Measurements from ENCODE around the gene SLC9B2.

SLC9B2 gene

DNA sequence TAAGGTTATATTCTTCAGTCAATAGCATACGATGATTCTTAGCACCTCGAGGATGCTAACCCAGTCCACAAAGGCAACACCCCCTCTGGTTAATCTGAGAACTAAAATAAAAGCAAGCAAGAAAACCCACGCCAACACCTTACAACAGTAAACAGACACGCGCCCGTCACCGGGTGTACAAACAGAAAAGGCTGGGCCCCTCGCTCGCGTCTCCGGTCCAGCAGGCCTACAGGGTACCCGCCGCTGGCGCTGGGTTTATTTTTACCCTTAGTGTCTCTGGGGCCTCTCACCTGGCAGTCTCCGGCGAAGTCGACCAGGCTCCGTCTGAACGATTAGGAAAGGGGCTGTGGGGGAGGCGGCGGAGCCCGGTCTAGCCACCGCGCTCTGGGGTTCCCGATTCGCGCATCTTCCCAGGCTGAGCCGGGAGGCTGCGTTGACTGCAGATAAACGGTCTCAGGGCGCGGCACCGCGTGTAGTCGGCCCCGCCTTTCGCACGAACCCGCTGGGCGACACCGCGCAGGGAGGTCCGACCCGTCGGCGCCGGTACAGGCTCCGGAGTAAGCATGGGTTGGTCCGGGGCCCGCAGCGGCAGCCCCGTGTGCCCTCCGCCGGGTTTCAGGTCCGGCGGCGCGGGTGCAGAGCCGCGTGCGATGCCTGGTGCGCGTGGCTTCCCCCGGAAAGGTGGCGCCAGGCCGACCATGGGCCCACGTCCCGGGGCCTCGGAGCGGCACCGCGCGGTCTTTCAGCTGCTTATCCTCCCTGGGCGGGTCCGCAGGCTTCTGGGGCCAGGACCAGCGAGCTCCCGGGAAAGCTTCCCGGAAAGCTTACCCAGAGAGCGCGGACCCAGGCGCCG, 441 bp downstream of the SLC9B2 start:
- peak in 51 of 56 donors; percentile 5 to 77 (median 56) for DNase-seq

DNA sequence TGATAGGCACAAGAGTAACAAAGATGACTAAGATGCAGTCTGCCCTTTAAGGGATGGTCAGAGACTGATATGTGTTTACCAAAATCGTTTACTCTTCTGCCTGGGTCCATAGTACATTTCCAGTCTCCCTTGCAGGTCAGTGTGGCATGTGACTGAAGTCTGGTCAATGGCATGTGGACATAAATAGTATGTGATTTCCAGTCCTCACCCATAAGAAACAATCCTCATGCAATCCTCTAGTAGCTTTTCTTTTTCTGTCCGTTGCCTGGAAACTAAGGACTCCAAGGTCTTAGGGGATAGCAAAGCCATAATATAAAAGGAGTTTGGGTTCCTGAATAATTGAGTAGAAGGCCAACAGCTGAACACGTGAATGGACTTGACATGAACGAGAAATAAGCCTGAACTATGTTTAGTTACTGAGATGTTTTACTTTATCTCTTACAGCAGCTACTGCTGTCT, 1.1 kb downstream of the SLC9B2 start:
- no peak for DNase-seq

DNA sequence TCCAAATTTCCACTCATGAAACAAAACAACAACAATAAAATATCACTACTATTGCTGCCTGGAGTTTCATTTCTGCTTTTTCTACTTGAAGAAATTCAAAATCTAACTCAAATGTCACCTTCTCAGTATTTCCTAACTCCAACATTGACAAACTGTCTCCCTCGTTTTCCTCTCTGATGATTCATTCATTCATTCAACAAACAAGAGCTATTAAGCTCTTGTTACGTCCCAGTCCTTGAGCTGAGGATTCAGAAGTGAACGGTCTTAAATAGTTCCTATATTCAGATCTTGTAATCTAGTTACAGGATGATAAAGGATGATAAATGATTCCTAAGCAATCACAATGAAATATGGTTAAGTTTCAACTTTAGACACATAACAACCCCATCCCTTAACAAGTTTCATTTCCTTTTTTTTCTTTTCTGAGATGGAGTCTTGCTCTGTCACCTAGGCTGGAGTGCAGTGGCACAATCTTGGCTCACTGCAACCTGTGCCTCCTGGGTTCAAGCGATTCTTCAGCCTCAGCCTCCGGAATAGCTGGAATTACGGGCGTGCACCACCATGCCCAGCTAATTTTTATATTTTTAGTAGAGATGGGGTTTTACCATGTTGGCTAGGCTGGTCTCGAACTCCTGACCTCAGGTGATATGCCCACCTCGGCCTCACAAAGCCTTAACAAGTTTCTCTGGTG, 1.7 kb downstream of the SLC9B2 start:
- DNase-seq, result no peak

DNA sequence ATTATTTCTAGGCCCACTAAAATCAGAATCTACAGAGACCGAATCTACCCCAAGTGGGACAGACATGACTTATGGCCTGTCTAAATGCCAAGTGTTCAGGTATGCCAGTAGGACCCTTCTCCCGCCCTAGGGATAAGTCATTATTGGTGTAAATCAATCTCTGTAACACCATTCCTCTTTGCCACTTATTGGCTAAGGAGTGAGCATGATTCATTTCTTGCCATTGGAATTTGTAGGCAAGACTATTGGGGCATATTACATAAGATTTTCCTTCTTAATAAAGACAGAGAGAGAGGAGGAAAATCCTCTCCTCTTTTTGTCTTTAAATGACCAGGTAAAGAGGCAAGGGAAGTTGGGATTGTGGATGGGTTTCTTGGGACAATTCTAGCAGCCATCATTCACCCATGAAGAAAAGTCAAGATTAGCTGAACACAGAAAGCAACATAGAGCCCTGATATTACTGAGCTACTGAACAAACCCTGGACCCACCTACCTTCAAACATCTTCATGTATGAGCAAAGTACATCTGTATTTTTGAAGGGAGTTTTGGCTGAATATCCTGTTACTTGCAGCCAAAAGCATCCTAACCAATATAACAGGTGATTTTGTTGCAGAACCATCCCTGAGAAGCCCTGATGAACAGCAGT, 2.6 kb downstream of the SLC9B2 start:
- no peak for DNase-seq

DNA sequence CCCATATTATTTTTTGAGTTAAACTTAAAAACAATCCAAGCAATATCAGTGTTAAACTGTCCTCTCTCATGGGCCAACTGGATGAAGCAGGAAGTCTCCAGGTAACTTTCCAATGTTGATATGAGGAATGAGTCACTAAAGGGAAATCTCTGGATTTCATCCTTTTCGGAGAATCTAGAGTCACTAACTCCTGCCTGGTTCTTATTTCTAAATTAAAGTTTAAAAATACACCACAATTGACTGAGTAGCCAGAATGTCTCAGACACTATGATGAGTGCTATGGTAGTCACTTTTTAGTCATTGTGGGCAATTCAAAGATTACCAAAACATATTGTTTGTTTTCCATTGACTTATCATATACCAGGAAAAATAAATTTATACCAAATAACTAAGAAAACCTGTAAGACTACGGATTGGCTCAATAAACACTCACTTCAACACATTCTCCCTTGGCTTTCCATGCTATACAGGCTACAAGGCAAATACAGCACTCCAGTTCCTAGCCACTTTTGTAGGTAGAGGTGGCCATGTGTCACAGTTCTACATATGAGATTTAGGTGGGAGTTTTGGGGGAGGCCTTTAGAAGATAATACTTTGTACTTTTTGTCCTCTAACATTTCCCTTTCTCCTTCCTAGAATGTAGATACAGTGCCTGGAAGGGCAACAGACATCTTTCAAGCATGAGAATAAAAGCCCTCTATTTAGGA, 8.6 kb downstream of the SLC9B2 start:
- no peak for DNase-seq

DNA sequence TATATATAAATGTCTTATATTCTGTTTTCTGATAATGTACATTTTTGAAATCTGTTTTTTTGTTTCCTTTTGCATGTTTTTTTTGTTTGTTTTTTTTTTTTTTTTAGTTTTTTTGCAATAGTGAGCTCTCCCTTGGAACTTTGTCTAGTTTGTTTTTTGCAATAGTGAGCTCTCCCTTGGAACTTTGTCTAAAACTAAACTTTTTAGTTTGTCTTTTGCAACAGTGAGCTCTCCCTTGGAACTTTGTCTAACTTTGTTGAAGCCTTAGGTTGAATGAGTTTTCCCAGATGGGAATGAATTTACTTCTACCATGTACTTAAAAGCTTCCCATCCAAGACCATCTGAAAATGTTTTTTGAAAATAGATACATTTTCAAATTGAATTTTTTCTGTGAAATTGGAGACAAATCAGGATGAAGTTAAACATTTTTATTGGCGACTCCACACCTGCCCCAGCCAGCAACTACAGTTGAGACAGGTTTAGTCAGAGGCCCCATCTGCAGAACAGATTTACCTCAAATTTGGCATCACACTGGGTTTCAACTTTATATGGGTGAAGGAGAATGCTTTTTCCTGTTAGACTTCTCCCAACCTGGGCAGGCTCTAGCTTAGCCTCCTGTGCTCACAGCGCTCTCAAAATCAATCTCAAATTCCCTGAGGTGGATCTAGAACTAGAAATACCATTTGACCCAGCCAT, 16.0 kb downstream of the SLC9B2 start:
- DNase-seq, result no peak

DNA sequence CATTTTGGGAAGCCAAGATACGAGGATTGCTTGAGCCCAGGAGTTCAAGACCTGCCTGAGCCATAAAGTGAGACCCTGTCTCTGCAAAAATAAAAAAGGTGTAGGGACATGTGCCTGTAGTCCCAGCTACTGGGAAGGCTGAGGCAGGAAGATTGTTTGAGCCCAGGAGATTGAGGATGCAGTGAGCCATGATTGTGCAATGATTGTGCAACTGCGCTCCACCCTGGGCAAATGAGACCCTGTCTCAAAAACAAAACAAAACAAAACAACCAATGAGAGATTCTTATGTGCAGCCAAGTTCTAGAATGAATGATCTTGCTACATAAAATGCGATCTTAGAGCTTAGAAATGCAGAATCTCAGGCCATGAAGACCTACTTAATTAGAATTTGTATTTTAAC, 22.5 kb downstream of the SLC9B2 start:
- DNase-seq, result no peak

DNA sequence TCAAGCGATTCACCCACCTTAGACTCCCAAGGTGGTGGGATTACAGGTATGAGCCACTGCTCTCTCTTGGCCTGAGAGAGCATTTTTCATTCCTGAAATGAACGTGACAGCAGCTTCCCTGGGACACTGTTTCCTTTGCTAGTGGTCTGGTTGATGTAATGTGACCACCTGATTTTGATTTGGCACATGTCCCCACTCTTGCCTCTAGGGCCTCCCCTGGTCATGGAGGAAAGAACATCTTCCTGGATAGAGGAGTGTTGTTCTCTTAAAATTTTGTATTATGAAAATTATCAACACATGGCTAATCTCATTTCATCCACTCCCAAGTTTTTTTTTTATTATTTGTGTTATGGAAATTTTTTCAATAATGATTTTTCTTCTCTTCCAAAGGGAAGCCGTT, 23.8 kb downstream of the SLC9B2 start:
- DNase-seq, result no peak

DNA sequence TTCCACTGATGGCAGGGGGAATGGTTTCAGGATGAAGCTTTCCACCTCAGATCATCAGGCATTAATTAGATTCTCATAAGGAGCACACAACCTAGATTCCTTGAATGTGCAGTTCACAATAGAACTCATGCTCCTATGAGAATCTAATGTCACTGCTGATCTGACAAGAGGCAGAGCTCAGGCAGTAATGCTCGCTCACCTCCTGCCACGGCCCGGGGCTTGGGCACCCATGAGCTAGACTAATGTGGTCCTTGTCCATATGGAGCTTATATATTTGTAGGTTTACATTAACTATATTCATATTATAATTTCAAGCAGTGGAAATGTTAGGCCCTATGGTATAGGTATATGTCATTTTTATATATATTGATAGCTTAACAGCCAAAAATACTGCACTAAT, 24.4 kb downstream of the SLC9B2 start:
- DNase-seq, result no peak

DNA sequence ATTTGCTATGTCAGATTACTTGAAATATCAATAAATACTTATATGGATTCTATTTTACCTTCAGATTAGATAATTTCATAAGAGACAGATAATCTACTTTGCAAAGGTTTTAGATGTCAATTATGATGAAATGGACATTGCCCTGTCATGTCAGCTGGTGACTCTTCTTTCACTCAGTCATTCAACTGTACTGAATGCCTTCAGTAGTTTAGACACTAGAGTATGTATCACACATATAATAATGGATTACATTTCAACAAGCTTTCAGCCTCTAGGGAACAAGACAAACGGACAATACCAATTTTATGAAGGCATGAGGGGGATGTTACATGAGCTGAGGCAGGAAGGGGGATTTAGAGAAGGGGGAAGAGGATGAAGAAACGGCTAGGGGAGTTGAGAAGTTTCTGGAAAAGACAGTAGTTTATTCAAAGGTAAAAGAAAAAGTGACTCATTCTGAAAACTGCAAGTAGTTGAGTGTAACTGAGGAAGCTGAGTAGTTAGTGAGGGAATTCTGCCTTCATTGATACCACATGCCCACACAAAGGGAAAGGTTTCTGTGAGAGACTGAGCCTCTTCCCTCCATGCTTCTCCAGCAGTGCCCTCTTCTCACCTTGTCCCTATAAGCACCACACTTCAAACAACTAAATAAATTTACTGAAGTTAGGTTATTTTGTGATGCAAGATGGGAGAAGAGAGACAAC, 25.7 kb downstream of the SLC9B2 start:
- DNase-seq, result no peak

DNA sequence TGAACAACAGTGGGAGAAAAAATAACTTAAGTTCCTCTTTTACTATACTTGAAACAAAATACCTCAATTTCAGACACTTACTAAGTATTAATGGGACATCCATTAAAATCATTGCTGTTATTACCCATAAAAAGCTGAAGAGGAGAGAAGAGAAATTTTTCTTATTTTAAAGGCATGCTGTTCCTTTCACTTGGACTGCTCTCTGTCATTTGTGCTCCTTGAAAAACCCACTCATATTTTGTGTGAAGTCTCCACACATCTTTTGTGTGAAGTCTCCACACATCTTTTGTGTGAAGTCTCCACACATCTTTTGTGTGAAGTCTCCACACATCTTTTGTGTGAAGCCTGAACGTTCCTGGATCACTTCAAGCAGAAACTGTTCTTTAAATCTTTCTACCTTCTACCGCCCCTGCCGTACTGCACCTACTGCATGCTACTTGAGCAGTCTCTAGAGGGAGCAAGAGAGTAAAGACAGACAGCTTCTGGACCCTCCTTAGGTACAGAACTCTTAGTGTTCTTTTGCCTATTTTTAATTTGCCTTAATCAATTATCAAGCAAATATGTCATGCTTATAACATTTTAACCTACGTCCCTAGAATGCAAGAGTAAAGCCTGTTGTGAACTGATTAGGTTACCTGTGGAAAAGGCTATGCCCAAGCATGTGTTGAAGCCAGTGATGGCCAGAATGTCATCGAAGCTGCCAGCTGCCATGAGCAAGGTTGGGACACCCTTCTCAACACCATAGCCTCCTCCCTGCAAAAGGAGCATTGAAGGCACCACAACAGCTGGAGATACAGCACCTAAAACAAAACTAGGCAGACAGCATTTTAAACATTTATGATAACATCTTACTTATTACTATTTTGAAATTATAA, 29.9 kb downstream of the SLC9B2 start:
- peak in 6 of 56 donors; percentile 0 to 9 (median 2) for DNase-seq

DNA sequence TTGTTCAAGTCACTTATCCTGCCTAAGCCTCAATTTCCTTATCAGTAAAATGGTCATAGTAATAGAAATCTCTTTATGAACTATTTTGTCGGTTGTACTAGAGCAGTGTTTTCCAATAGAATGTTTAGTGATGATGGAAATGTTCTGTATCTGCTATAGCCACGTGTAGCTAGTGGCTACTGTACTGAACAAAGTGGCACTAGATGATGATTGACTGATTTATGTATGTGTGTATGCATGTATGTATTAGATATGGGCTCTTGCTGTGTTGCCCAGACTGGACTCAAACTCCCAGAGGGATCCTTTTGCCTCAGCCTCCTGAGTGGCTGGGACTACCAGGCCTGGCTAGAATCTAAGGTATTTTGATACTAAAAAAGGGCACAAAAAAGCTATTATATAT, 32.4 kb downstream of the SLC9B2 start:
- DNase-seq, result no peak

DNA sequence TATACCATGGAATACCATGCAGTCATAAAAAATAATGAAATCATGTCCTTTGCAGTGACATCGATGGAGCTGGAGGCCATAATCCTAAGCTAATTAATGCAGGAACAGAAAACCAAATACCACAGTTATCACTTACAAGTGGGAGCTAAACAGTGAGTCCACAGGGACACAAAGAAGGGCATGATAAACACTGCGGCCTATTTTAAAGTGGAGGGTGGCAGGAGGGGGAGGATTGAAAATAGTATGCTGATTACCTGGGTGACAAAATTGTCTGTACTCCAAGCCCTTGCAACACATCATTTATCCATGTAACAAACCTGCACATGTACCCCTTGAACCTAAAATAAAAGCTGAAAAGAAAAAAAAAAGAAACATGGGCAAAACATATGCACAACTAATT, 40.4 kb downstream of the SLC9B2 start:
- no peak for DNase-seq

DNA sequence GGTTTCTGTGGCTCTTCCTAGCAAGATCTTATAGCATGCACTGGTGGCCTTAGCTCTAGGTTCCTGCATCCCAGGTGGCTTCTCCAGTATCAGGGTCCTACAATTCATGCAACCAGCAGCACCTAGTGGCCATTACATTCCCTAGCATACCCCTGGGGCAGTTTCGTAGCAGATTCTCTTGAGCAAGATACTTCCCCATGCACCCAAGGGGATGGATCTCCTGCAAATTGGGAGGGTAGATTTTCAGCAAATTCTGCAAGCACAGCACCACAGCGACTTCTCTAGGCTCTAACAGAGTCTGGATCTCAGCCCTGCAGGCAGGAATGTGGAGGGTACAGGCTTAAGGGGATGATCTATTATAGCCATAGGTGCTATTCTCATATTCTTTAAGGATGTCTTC, 44.0 kb downstream of the SLC9B2 start:
- no peak for DNase-seq

DNA sequence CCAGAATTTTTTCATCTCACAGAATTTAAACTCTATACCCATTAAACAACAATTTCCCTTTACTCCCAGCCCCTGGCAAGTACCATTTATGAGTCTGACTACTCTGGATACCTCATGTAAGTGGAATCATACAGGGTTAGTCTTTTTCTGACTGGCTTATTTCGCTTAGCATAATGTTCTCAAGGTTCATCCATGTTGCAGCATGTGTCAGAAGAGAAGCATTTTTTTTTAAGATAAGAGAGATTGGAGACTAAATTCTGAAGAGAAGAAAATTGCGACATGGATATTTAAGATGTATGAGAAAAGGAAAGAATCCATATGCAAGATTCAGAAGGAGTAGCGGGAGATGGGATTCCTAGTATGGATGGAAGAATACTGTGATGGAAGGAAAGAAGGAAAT, 45.8 kb downstream of the SLC9B2 start:
- no peak for DNase-seq

DNA sequence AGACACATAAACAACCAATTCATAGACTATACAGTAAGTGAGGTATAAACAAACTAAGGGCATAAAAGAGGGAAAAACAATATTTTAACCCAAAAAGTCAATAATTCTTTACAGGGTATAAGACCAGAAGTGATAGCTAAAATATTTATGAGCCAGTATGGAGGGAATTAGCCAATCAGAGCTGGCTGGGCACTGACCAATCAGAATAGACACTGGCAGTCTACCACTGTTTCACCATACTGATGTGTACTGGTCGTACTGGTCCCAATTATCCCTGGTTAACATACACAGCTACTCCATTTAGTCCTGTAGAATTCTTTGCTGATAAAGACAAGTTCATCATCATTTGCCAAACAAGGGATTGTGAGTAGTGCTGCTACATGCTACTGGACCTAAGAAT, 47.3 kb downstream of the SLC9B2 start:
- no peak for DNase-seq

DNA sequence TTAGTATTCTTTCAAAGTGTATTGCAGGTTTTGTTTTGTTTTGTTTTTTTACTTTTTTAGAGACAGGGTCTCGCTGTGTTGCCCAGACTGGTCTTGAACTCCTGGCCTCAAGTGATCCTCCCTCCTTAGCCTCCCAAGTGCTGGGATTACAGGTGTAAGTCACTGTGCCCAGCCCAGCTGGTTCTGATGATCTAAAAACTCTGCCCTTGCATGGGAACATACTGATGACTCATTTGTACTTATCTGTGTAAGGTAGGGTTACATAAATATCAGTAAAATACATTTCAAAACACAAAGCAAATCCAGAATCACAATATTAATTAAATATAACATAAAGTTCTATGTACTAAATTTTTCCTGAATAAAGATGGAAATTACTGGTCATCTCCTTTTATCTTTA, 49.7 kb downstream of the SLC9B2 start:
- no peak for DNase-seq

DNA sequence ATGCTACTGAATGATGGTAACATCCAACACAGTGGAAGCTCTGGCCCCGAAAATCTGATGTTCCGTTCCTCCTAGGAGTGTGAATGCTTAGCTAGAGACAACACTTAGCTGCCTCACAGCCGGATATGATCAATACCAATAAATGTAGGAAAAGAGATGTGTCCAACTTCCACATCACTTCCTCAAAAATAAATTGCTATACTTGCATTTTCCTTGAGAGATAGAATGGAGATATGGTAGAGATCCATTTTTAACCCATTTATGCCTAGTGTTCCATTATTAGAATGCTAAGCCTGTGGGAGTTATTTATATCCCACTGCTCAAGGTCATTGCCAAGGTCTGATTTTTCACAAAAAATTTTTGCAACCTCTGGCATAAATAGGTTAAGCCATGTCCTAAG, 51.6 kb downstream of the SLC9B2 start:
- no peak for DNase-seq

DNA sequence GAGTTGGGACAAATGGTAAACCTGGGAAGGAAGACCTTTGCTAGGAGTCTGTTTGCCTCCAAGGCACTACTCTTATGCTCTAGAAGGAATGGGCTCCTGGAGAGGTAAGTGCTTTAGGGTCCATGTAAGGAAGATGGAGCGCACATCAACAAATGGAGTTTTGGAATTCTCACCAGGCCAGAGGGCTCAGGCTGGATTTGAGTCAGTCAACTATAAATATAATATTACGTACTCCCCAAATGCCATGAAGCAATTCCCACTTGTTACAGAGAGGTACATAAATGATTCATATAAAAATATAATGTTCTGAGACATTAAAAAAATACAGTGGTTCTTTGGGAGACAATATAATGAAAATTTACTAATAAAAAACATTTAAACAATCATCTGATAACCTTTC, 55.4 kb downstream of the SLC9B2 start:
- DNase-seq, result no peak

Measured in amygdala (tissue), 56 donors.